B cell (primary cell): ENCODE measurements around the gene AADACL3. TPM values are rescaled to one million over a fixed set of nuclear protein-coding genes. Genes with fewer than 3 reads are reported as not detected.

ENCODE experiments used
- ATAC-seq: fragments of 200-7000 bp; cut with Tn5 transposase; one replicate; pipeline ENCODE4 v1.10.0; 2021; ENCODE audit warnings: low read depth, mild to moderate bottlenecking, moderate number of reproducible peaks, moderate library complexity
- CTCF ChIA-PET: fragments of 350-600 bp; sonication (Branson Sonifier 250); formaldehyde crosslinking; loops from one replicate; lab custom pipeline; 2021; ENCODE audit warnings: antibody characterized with exemption, inconsistent platforms; lab: Charles Lee
- POLR2A ChIA-PET: fragments of 350-600 bp; sonication (Branson Sonifier 250); formaldehyde crosslinking; loops from one replicate; lab custom pipeline; 2021; ENCODE audit warnings: antibody characterized with exemption; lab: Charles Lee
- DNase-seq: peaks from one replicate; pipeline ENCODE4 v3.0.0; 2013
- H2AFZ ChIP-seq: 2 replicates; pipeline ENCODE4 v1.6.1; 2012; ENCODE audit warnings: mild to moderate bottlenecking, low read depth, low read length; ENCODE audit not compliant: insufficient read depth, poor library complexity, severe bottlenecking
- H3K27ac ChIP-seq, 2 donors: 1 replicate in 1 of 2; 2 replicates in 1 of 2; pipeline ENCODE4 v1.5.1; 2012 to 2013; ENCODE audit warnings: low read length in 2 of 2, mild to moderate bottlenecking in 2 of 2, moderate library complexity in 1 of 2
- H3K27me3 ChIP-seq, 4 experiments: fragments of 200-600 bp in 1 of 4; sonication (generic) in 1 of 4; replicated peaks in 1 of 4; 1 replicate in 2 of 4; 2 replicates in 2 of 4; pipeline versions ENCODE4 v1.6.1 to v1.7.0; 2013 to 2016; ENCODE audit warnings: low read length in 3 of 4, mild to moderate bottlenecking in 2 of 4, mixed read lengths in 1 of 4, moderate library complexity in 1 of 4; ENCODE audit not compliant: insufficient read depth in 4 of 4, control insufficient read depth in 3 of 4; ENCODE audit errors: control extremely low read depth in 1 of 4
- H3K36me3 ChIP-seq, 2 experiments: replicated peaks in 1 of 2; 1 replicate in 1 of 2; 2 replicates in 1 of 2; pipeline versions ENCODE4 v1.6.1 to v1.7.1; 2013; ENCODE audit warnings: low read length in 1 of 2; ENCODE audit not compliant: insufficient read depth in 2 of 2, control insufficient read depth in 1 of 2; ENCODE audit errors: control extremely low read depth in 1 of 2, extremely low read depth in 1 of 2
- H3K4me1 ChIP-seq, 2 donors: fragments of 200-600 bp in 1 of 2; sonication (generic) in 1 of 2; 1 replicate in 1 of 2; 2 replicates in 1 of 2; pipeline versions ENCODE4 v1.5.1 to v1.6.1; 2013 to 2017; ENCODE audit warnings: low read length in 2 of 2; ENCODE audit not compliant: control insufficient read depth in 2 of 2, insufficient read depth in 2 of 2
- H3K4me2 ChIP-seq: replicated peaks from 2 replicates; pipeline ENCODE3; 2012; ENCODE audit warnings: mild to moderate bottlenecking, low read depth, low read length; ENCODE audit not compliant: poor library complexity, severe bottlenecking
- H3K4me3 ChIP-seq, 5 experiments: fragments of 200-600 bp in 1 of 5; sonication (generic) in 1 of 5; 1 replicate in 3 of 5; 2 replicates in 2 of 5; pipeline versions ENCODE4 v1.5.1 to v1.7.0; 2011 to 2016; ENCODE audit warnings: low read length in 4 of 5, mild to moderate bottlenecking in 4 of 5, low read depth in 2 of 5, control low read depth in 1 of 5, moderate library complexity in 1 of 5; ENCODE audit not compliant: insufficient read depth in 1 of 5; ENCODE audit errors: control extremely low read depth in 1 of 5, extremely low read depth in 1 of 5
- H3K79me2 ChIP-seq: fragments of 200-600 bp; sonication (generic); one replicate; pipeline ENCODE4 v1.6.0; 2016; ENCODE audit warnings: low read length; ENCODE audit not compliant: control insufficient read depth, insufficient read depth
- H3K9ac ChIP-seq: fragments of 200-600 bp; sonication (generic); 2 replicates; pipeline ENCODE4 v1.6.1; 2017; ENCODE audit warnings: mild to moderate bottlenecking, low read length, moderate library complexity
- H3K9me3 ChIP-seq, 3 donors: one replicate each; pipeline versions ENCODE4 v1.6.1 to v1.7.1; 2013; ENCODE audit warnings: low read length in 2 of 3; ENCODE audit not compliant: control insufficient read depth in 2 of 3, insufficient read depth in 1 of 3; ENCODE audit errors: control extremely low read depth in 1 of 3
- H4K20me1 ChIP-seq: 2 replicates; pipeline ENCODE4 v1.6.0; 2012; ENCODE audit warnings: mild to moderate bottlenecking, low read length; ENCODE audit not compliant: insufficient read depth, control insufficient read depth, poor library complexity, severe bottlenecking
- H3K27ac Mint-ChIP-seq: one replicate; pipeline ENCODE4 v1.8.0; 2021; ENCODE audit warnings: mixed read lengths
- H3K27me3 Mint-ChIP-seq: one replicate; pipeline ENCODE4 v1.8.0; 2021; ENCODE audit warnings: mixed read lengths
- H3K4me1 Mint-ChIP-seq: one replicate; pipeline ENCODE4 v1.8.0; 2021; ENCODE audit warnings: mixed read lengths
- H3K4me3 Mint-ChIP-seq: one replicate; pipeline ENCODE4 v1.8.0; 2021; ENCODE audit warnings: mixed read lengths
- H3K9me3 Mint-ChIP-seq: one replicate; pipeline ENCODE4 v1.8.0; 2022; ENCODE audit warnings: mixed read lengths; ENCODE audit not compliant: insufficient read depth
- CTCF ChIP-seq: fragments of 200-600 bp; IDR thresholded peaks from one replicate; pipeline ENCODE4 v1.8.0; 2022; ENCODE audit warnings: antibody characterized with exemption, mild to moderate bottlenecking
- EZH2 ChIP-seq: IDR thresholded peaks from 2 replicates; pipeline ENCODE4 v1.6.1; 2012; ENCODE audit warnings: borderline replicate concordance, low read depth, mild to moderate bottlenecking, moderate library complexity, low read length; ENCODE audit not compliant: insufficient read depth, poor library complexity, severe bottlenecking
- WGBS: methylation state at CpG from one replicate; pipeline ENCODE4 v1.1.5; 2013; ENCODE audit warnings: missing lambda C conversion rate; ENCODE audit not compliant: insufficient coverage; 5-methylcytosine and 5-hydroxymethylcytosine counted together
- intact Hi-C: fragments of 100-400 bp; cut with micrococcal nuclease; formaldehyde crosslinking; loops from one replicate; pipeline ENCODE4 v1.10.0; 2022
- polyA plus RNA-seq: library from polyadenylated mRNA; depleted of rRNA; stranded (reverse); fragments of >200 nt; gene quantifications from 2 replicates; pipeline ENCODE4 v1.2.3, GENCODE V29; 2012
- total RNA-seq, 2 donors: library from RNA; stranded (reverse); fragments of 120-200 nt in 1 of 2; gene quantifications; 1 replicate in 1 of 2; 2 replicates in 1 of 2; pipeline versions ENCODE4 v1.2.3 to v1.2.4, GENCODE V29; 2013 to 2022

AADACL3 gene
- total and polyA plus RNA-seq, 2 donors (not counting 1 experiment from before 2014, with no cell fraction given) = not detected

GRCh38 chr1:12739613-12740012, 23.7 kb downstream of the AADACL3 start:
- no peak overlapping the region for H3K9ac ChIP-seq
- H2AFZ ChIP-seq = no peak overlapping the region
- DNase-seq (no peak), ATAC-seq (no peak)
- H3K4me3 ChIP-seq = no peak overlapping the region
- Mint-ChIP-seq H3K4me3 (no peak overlapping the region), H3K27me3 (peaks cover 38% of the 10 kb centered on the region), H3K9me3 (peaks cover 8% of the 10 kb centered on the region), H3K27ac (no peak overlapping the region), H3K4me1 (no peaks in the 10 kb centered on the region)
- no peak overlapping the region for H3K4me2 ChIP-seq
- no peak for TF ChIP-seq CTCF
- no peak for TF ChIP-seq EZH2
- no peak overlapping the region for H3K27ac ChIP-seq
- H3K79me2 ChIP-seq = no peaks in the 10 kb centered on the region
- no peaks in the 10 kb centered on the region for H3K4me1 ChIP-seq
- intact Hi-C loops = no loop called here
- H3K27me3 ChIP-seq = peaks cover 0 to 6% (median 0%) of the 10 kb centered on the region in 4 experiments
- whole genome bisulfite sequencing = 92% methylated on average over 3 of the region's 5 CpGs
- ChIA-PET POLR2A (no interaction called here), CTCF (no interaction called here)
- H3K9me3 ChIP-seq = peaks cover 0 to 3% (median 2%) of the 10 kb centered on the region in 3 donors
- no peaks in the 10 kb centered on the region for H4K20me1 ChIP-seq
- no peaks in the 10 kb centered on the region for H3K36me3 ChIP-seq

GRCh38 chr1:12741946-12742345, 26.0 kb downstream of the AADACL3 start:
- no peak for DNase-seq
- peaks cover 41% of the 10 kb centered on the region for H3K27me3 Mint-ChIP-seq
- H3K4me3 Mint-ChIP-seq = no peak overlapping the region

More at GRCh38 chr1:12741946-12742345, 26.0 kb downstream of the AADACL3 start:
- Histone ChIP-seq H3K79me2 (no peaks in the 10 kb centered on the region), H3K27me3 (peaks cover 0 to 3% (median 0%) of the 10 kb centered on the region in 4 experiments), H3K4me3 (no peak overlapping the region), H3K36me3 (no peaks in the 10 kb centered on the region), H4K20me1 (no peaks in the 10 kb centered on the region), H2AFZ (no peak overlapping the region), H3K4me2 (no peak overlapping the region), H3K27ac (no peak overlapping the region), H3K9me3 (peaks cover 0 to 1% (median under 1%) of the 10 kb centered on the region in 3 donors), H3K4me1 (no peaks in the 10 kb centered on the region), H3K9ac (no peak overlapping the region)
- intact Hi-C loops = no loop called here
- CTCF ChIA-PET = no interaction called here
- 95% methylated on average over 2 of the region's 3 CpGs for WGBS
- no peak for ATAC-seq
- no peaks in the 10 kb centered on the region for H3K4me1 Mint-ChIP-seq
- POLR2A ChIA-PET = no interaction called here
- no peak overlapping the region for H3K27ac Mint-ChIP-seq
- TF ChIP-seq EZH2 (no peak), CTCF (no peak)
- peaks cover 4% of the 10 kb centered on the region for H3K9me3 Mint-ChIP-seq
